ENCODE measurements around the gene FOXD4L4. TPM values are rescaled to one million over a fixed set of nuclear protein-coding genes. Genes with fewer than 3 reads are reported as not detected.

The FOXD4L4 gene
- total RNA-seq: 0.29 TPM in 1 of 2 replicates, not detected in the other

GRCh38 chr9:65737096-65737564, at the start of gene FOXD4L4:
Gene FOXD4L4, plus strand, starts transcription at chr9:65737146. Its CDS starts 0 bp downstream, at chr9:65737146.

Other genes with a start within 250 kb of the FOXD4L4 start
- gene ZNG1E, start 61.2 kb upstream of the FOXD4L4 start, total RNA-seq: 53.5 and 73.0 TPM in 2 replicates